GM18517 (cell line): ENCODE measurements around the gene PRR7.
"Not testable (repeated sequence)": the region's sequence is repeated elsewhere in the genome, so short reads cannot be mapped to it uniquely, and the experiment has no call there.

ENCODE experiments used
- ATAC-seq: cut with Tn5 transposase; IDR thresholded peaks from one replicate; pipeline ENCODE4 v1.9.1; 2021; ENCODE audit warnings: mild to moderate bottlenecking, moderate library complexity; ENCODE audit not compliant: unreplicated experiment

Gene PRR7

DNA sequence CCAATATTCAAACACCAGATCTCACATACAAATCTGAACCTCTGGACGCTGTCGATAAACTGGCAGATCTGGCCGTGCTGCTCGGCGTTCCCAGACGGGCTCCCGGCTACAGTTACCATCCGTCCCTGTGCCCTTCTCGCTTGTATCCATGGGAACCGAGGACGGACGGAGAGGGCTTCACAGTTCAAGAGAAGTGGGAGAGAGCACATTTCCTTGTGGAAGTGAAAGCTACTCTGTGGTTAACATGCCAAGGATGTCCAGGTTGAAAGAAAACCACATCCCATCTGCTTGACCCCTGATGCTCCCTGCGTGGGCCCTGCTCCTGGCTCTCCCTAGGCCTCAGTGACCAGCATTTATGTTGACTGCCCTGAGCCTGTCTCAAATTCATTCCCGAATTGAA lies 33.2 kb downstream of the PRR7 start:
- no peak for ATAC-seq

DNA sequence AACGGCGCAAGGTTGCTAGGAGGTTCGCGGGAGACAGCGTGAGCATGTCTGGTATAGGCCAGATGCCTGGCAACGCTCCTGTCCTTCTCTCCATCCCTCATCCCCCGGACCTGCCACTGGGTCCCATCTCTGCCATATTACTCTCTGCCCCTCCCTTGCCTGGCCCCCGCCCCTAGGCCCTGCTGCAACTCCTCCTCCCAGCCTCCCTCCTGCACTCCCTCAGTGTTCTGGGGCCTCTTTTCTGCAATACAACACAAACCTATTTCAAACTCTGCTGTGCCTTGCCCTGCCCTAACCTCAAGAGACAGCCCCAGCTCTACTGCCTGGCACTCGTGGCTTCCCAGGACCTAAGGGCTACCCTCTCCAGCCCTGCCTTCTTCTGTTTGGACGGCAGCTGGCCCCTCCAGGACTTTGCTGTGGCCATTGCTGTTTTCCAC lies 35.8 kb downstream of the PRR7 start:
- ATAC-seq: no peak

DNA sequence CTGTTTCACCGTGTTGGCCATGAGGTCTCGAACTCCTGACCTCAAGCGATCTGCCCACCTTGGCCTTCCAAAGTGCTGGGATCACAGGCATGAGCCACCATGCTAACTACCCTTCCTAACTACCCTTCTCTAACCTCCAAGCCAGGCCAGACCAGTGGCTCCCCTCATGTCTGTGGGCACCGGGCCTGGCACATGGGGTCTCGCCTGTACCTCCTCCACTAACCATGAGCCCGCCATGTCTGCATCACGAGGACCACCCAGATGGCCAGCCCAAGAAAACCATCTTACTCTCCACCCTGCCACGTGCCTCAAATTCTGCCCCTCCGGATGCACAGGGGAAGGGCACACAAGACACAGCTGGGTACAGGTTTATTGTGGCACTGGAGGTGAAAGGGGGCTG lies 36.4 kb downstream of the PRR7 start:
- ATAC-seq: no peak

DNA sequence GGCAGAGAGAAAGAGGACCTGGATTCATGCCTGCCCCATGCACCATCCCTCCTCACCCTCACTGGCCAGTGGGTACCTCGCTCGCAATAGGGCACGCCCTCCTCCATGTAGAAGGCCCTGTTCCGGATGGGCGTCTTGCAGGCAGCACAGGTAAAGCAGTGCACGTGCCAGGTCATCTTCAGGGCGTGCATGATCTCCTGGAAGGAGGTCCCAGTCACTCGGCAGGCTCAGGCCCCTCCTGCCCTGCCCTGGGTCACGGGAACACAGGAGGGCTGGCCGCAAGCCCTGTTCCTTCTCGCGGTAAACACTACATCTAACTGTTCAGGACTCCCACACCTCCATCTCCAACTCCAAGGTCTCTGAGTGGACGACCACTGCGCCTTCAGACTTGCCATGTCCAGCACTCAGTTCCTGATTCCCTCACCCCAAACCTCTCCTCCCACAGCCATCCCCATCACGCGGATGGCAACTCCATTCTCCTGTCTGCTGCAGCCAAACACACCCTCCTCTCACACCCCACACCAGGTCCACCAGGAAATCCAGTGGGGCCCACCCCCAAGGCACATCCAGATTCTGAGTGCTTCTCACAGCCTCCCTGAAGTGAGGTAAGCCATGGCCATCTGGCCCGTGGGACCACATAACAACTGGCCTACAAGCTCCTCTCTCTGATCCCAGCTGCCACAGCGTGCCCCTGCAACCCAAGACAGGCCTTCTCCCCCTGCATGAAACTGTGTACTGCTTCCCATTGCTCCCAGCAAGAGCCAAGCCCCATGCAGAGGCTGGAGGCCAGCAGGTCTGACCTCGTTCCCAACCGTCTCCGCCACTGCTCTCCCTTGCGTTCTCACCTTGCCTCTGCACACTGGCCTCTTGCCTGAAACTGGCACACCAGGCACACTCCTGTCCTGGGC lies 37.6 kb downstream of the PRR7 start:
- ATAC-seq: no peak

DNA sequence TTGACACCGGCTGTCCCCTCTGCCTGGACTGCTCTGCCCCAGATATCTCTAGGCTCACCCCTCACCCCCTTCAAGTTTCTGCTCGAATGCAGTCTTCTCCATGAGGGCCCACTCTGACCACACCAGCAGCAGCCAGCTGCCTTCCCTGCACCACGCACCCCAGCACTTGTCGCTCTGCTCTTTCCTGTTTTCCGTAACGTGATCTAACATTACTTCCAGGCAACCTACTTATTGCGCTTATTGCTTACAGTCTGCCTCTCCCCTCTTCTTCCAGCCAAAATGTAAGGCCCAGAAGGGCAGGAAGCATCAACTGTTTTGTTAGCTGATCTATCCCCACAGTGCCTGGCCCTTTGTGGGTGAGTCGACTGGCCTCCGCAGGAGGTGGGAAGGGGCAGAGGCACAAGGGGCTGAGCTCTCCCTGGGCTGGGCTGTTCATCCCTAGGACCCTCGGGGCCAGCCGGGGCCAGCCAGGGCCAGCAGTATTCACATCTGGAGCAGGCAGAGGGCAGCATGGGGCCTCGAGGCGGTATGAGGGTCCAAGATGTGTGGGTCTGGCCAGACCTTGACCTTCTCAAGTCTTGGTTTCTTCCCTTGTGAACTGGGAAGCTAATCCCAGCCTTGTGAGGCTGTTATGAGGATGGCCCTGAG lies 38.4 kb downstream of the PRR7 start:
- no peak for ATAC-seq

DNA sequence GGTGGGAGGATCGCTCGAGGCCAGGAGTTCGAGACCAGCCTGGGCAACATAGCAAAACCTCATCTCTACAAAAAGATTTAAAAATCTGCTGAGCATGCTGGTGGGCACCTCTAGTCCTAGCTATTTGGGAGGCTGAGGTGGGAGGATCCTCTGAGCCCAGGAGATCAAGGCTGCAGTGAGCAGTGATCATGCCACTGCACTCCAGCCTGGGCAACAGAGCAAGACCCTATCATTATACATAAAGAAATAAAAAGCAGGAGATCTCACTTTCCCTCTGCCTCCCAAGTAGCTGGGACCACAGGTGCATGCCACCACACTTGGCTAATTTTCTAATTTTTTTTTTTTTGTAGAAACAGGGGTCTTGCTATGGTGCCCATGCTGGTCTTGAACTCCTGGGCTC lies 39.1 kb downstream of the PRR7 start:
- ATAC-seq: not testable (repeated sequence)

DNA sequence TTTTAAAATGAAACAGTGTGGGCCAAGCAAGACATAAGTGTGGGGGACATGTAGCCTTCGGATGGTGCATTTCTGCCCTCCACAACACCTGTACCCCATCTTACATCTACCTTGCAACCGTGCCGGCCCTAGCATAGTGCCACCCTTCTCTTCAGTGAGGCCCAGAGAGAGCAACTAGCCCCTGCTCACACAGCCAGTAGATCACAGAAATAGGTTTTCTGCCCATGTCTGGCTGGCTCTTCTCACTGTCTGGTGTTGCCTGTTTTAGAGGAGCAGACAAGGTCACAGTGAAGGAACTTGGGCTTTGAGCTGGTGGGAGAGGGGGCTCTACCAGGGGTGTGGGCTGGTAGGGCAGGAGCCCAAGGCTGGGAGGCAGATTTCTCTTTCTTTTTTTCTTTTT lies 39.6 kb downstream of the PRR7 start:
- no peak for ATAC-seq

DNA sequence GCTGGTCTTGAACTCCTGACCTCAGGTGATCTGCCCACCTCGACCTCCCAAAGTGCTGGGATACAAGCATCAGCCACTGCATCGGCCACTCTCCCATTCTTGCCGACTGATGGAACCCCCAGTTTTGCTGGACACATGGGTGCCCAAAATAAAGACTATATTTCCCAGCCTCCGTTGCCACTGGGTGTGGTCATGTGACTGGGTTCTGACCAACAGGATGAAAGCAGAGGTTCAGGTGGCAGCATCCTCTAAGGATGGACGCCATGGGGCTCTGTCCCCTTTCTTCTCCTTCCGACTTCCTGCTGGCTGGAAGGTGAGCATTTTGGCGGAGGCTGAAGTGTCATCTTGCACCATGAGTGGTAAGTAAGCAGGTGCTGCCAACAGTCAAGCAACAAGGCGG lies 40.5 kb downstream of the PRR7 start:
- no peak for ATAC-seq

DNA sequence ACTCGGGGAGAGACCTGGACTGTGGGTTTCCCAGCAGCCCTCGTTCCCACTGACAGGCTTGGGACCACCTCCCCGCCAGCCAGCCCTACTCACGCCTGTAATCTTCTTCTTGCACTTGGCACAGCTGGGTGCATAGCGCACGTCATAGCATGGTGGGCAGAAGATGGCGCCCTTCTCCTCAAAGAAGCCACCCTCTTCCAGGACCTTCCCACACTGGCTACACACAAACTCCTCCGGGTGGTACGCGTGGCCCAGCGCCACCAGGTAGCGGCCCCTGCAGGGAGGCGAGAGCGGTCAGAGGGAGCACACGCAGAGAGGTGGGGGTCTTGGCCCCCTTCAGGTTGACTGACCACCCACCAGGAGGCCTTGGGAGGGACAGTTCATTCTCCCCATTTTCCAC lies 41.4 kb downstream of the PRR7 start:
- no peak for ATAC-seq

DNA sequence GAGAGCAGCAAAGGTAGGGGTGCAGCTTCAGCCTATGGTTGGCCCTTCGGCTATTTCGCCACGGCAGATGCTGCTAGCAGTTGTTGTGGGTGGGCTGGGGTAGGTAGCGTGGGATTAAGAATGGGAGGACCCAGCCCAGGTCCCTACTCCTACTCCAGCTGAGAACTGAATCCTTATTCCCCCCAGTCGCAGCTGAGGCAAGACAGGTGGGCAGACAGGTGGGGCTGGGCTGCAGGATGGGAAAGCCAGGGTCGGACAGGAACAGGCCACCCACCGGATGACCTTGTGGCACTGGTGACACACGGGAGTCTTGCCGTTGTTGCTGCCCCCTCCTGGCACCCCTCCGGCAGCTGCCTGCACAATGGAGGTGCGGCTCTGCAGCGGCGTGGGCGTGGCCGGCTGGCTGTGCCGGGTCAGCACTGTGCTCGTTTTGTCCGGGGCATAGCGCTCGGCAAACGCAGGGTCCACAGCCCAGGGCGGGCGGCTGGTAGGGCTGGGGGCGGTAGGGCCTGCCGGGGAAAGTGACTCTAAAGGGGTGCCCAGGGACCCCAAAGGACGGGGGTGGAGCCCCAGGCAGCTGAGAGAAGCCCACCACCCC lies 42.6 kb downstream of the PRR7 start:
- no peak for ATAC-seq

DNA sequence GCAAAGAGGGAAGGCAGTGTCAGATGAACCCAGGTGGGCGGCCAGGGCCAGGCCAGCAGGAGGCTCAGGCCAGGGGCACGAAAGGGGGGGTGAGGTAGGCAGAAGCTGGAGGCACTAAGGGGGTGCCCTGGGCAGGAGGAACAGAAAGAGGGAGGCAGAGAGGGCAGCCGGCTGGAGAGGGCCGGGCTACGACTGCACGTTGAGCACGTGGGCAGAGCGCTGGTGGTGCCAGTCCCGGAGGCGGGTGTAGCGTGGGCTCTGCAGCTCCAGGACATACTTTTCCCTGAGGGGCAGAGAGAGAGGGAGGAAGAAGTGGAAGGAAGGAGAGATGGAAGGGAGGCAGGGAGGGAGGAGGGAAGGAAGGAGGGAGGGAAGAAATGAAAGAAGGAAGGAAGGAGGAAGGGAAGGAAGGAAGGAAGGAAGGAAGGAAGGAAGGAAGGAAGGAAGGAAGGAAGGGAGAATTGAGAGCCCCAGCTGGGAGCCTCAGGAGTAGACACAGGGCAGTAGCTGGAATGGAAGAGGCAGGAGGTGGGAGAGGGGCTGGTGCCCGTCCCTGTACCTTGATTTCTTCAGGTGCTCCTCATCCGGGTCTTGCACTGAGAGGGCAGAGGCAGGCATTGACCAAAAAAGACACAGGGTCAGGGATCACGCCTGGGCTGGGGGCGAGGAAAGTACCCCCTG lies 43.8 kb downstream of the PRR7 start:
- no peak for ATAC-seq

DNA sequence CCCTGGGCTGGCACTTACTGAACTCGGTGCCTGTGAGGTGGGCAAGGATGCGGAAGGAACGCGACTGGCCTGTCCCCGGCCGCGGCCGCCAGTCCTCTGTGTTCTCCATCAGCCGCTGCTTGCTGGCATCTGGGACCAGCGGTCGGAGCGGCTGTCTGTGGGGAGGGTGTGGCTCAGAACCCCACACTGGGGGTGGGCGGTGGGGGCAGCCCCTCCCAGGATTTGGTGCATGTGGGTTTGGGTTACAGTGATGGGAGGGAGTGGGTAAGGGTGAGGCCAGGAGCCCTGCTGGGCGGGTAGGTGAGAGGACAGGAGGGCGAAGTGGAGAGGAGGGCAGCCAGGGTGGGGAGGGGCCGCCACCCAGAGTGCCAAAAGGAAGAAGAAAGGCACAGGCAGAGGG lies 44.4 kb downstream of the PRR7 start:
- no peak for ATAC-seq

DNA sequence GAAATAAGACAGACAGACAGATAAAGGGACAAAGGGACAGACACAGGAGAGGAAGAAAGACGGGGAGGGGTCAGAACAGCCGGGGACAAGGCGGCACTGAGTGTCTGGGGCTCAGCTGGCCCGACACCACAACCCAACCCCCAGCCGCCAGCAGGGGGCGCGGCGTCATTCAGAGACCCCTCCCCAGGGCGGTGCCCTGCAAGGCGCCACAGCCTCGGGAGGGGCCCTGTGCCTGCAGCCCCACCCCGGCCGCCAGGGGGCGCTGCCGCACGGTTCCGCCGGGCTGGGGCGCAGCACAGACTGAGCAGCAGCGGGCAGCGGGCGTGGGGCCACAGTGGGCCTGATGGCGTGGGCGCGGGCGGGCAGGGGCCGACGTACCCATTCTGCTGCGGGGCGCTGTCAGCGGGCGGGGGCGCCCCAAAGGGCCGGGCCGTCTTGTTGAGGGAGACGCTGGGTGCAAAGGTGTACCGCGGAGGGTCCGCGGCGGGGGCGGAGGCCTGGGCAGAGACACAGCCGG lies 44.9 kb downstream of the PRR7 start:
- no peak for ATAC-seq

DNA sequence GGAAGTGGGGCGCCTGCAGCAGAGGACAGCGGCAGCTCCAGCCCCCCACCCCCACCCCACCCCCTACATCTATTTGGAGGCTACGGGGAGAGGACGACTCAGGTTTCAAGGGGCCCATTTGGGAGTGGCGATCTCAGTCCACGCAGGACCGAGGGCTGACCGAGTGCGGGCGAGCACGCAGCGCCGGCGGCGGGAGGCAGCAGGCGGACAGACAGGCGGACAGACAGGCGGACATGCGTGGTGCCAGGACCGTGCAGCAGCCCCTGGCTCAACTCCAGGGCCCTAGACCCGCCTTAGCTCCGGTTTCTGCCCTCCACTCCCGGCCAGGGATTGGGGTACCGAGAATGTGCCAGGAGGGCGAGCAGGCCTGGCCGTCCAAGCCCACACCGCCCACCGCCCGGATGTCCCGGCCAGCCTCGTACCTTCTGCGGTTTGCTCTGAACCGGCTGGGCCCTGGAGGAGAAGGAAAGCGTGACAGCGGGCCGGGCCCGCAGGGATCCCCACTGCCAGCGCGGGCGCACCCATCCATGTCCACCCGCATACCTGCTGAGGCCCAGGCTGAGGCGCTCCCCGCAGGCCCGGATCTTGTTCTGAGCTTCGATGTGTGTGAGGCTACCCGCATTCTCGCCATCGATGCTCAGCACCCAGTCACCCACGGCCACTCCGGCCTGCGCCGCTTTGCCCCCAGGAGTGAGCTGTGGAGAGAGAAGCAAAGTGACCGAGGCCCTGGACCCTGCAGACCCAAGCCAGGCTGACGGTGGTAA lies 45.6 kb downstream of the PRR7 start:
- ATAC-seq: no peak

DNA sequence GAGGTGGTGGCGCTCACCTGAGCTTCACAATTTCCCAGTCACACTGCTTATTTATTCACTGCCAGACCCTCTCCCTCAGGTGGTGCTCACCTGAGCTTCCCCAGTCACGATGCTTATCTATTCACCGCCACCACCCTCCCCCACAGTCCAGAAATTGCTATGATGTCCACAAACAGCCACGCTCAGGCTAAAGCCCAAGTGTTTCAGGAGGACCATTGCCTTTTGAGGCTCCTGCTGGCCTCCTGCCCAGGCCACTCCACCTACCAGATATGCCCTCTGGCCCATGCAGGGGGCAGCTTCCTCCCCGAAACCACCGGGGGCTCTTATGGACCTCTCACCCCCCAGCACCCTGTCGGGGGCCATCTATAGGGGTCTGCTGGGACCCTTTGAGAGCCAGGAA lies 46.2 kb downstream of the PRR7 start:
- ATAC-seq: no peak

DNA sequence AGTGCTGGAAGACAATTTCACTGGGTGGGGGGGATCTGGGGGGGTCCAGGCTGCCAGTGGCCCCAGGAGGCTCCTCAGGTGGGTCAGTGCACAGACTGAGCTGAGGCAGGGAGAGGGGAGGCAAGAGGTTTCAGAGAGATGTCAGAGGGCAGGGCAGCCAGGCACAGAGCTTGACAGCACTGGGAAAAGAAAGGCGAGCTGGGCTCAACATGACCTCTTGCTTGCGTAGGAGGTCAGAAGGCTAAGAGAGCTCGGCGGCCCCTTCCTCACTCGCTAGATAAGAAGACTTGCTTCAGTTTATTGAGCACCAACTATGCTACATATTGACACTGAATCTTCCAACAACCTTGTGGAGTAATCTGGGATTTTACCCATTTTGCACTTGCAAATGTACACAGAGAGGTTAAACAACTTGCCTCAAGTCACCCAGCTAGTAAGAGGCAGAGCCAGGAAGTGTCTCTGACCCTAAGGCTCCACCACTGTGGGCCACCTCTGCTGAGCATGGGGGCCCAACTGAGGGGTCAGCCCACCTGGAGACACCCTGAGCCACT lies 47.3 kb downstream of the PRR7 start:
- ATAC-seq: no peak

DNA sequence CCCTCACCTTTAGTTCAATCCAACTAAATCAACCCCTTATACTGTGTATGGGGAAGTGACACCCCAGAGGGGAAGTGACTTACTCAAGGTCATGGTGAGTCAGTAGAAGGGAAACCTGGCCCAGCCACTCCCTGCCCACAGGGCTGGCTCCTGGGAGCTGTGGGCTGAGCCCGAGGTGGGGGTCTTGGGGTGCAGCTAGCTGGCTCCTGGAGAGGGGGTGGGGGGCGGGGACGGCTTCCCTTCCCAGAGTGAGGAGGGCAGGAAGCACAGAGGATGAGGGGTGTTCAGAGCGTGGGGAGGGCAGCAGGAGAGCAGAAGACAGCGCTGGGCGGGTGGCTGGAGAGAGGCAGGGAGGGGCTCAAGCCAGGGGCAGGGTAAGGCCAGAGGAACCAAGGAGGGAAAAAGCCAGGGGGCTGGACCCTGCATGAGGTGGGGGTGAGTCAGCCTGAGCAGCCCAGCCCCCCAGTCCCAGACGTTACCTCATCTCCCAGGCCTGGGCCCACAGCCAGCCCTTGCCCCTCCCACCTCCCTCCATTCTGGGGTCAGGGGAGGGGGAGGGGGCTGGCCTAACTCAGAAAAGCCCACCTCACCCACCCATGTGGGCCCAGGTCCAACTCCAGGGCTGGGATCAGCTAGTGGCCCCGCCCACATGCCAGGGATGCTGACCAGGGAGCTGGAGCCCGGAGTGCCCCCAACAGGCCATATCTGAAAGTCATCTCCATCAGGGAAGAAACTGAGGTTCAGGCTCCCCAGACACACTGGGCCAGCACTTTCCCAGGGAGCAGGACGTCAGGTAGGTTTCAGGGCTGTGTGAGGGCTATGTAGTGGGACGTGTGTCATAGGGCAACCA lies 48.0 kb downstream of the PRR7 start:
- no peak for ATAC-seq

DNA sequence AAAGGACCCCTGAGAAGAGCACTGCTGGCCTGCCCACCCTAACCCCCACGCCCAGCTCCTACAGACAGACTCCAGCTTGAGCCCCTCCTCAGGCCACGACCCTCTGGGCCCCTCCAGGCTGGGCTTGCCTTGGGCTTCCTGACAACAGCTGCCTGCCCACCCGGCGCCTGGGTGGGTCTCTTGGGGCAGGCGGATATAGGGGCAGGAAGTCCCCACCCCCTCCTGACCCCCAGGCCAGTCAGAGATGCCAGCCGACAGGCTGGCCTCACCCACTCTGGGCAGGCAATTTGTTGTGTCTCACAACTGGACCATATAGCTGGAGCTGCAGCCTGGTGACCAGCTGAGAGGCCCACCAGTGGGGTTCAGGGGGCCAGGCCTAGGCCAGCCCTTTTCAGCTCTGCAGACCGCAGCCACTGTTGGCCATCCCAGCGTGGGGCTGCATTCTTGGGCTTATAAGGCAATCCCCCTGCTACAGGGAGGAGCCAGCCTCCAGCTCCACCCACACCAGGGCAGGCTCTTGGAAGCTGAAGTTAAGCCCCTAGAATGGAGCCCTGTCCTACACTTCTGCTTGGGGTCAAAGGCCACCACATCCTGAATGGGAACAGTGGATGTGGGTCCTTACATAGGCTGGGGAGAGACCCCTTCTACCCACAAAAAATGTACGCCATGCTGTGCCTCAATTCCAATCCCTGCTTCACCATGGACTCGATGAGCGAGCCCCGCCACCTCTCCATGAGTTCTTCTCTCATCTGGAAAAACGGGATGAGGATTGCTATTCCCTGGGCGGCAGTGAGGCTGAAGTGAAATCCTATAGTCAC lies 48.8 kb downstream of the PRR7 start:
- no peak for ATAC-seq
